A549 (cell line): ENCODE measurements around the gene MUC2. TPM values are rescaled to one million over a fixed set of nuclear protein-coding genes. Genes with fewer than 3 reads are reported as not detected.
A peak's percentile ranks its signal among the peaks of the same experiment; 100 is the strongest.

Experiments
- ATAC-seq, 2 experiments: fragments of 200-7000 bp in 1 of 2; fragments of >200 bp in 1 of 2; cut with Nextera tagmentation in 1 of 2; cut with Tn5 transposase in 1 of 2; 3 replicates each; pipeline versions ENCODE4 v1.8.0 to v1.9.1; 2018 to 2020; ENCODE audit warnings: mild to moderate bottlenecking in 1 of 2, moderate library complexity in 1 of 2
- CTCF ChIA-PET: fragments of 300-600 bp; sonication (Branson Sonifier 250); formaldehyde crosslinking; extraction: SDS; loops from one replicate; lab custom pipeline; 2021; ENCODE audit warnings: antibody characterized with exemption, inconsistent platforms; lab: Yijun Ruan, JAX
- POLR2A ChIA-PET: fragments of 350-600 bp; formaldehyde crosslinking; extraction: SDS; loops from one replicate; lab custom pipeline; 2021; ENCODE audit warnings: antibody characterized with exemption, inconsistent platforms; lab: Yijun Ruan, JAX
- DNase-seq, 2 experiments: peaks; one replicate each; pipeline versions ENCODE4 v3.0.0 to v3.0.0-alpha.2; 2011 to 2016; ENCODE audit warnings: low read depth in 1 of 2, low spot score in 1 of 2
- FAIRE-seq: peaks from 2 replicates; lab custom pipeline; 2011; peaks lifted over from hg19 to GRCh38; lab: Jason Lieb, UNC
- H3K27ac ChIP-seq, 2 experiments: fragments of >200 bp; sonication (Bioruptor Twin); formaldehyde crosslinking; 3 replicates each; pipeline ENCODE4 v1.5.1; 2016 to 2017
- H3K4me1 ChIP-seq: fragments of >200 bp; sonication (Bioruptor Twin); formaldehyde crosslinking; 3 replicates; pipeline ENCODE4 v1.6.1; 2016
- H3K4me2 ChIP-seq: fragments of >200 bp; sonication (Bioruptor Twin); formaldehyde crosslinking; 3 replicates; pipeline ENCODE4 v1.6.1; 2016
- H3K4me3 ChIP-seq: fragments of >200 bp; sonication (Bioruptor Twin); formaldehyde crosslinking; 3 replicates; pipeline ENCODE4 v1.5.1; 2016
- H3K9me3 ChIP-seq: fragments of >200 bp; sonication (Bioruptor Twin); formaldehyde crosslinking; 3 replicates; pipeline ENCODE4 v1.6.1; 2016
- CBX8 ChIP-seq: fragments of 200-600 bp; sonication (generic); IDR thresholded peaks from 2 replicates; pipeline ENCODE4 v1.6.1; 2016
- CEBPB ChIP-seq, 2 experiments: fragments of >200 bp in 1 of 2; sonication (Bioruptor Twin) in 1 of 2; formaldehyde crosslinking in 1 of 2; IDR thresholded peaks; 2 replicates each; pipeline ENCODE4 v1.6.1; 2012 to 2016
- CHD4 ChIP-seq: fragments of 200-600 bp; sonication (generic); IDR thresholded peaks from 2 replicates; pipeline ENCODE4 v1.6.1; 2016; ENCODE audit warnings: antibody characterized with exemption, mild to moderate bottlenecking, borderline replicate concordance
- CTCF ChIP-seq: fragments of >200 bp; sonication (Bioruptor Twin); formaldehyde crosslinking; IDR thresholded peaks from 3 replicates; pipeline ENCODE4 v1.5.1; 2016
- EP300 ChIP-seq, 2 experiments: fragments of >200 bp; sonication (Bioruptor Twin); formaldehyde crosslinking; IDR thresholded peaks; 2 replicates in 1 of 2; 3 replicates in 1 of 2; pipeline ENCODE4 v1.6.1; 2016 to 2017
- FOSL2 ChIP-seq, 2 experiments: fragments of 450-650 bp in 1 of 2; fragments of >200 bp in 1 of 2; sonication (Bioruptor Twin) in 1 of 2; formaldehyde crosslinking; IDR thresholded peaks; 2 replicates each; pipeline versions ENCODE4 v1.5.0 to v1.6.1; 2016 to 2020; ENCODE audit warnings: mild to moderate bottlenecking in 1 of 2, moderate library complexity in 1 of 2
- GATA3 ChIP-seq: IDR thresholded peaks from 2 replicates; pipeline ENCODE4 v1.6.1; 2012; ENCODE audit warnings: borderline replicate concordance
- HES2 ChIP-seq: fragments of >200 bp; sonication (Bioruptor Twin); formaldehyde crosslinking; IDR thresholded peaks from 2 replicates; pipeline ENCODE4 v1.6.1; 2016
- HEYL ChIP-seq: fragments of 250-450 bp; sonication (Bioruptor Pico); IDR thresholded peaks from 2 replicates; pipeline ENCODE4 v1.8.0; 2021; ENCODE audit warnings: mild to moderate bottlenecking, moderate library complexity
- HOXA7 ChIP-seq: fragments of 250-450 bp; sonication (Bioruptor Pico); IDR thresholded peaks from 2 replicates; pipeline ENCODE4 v1.5.0; 2020; ENCODE audit warnings: mild to moderate bottlenecking, moderate library complexity
- HOXB5 ChIP-seq: fragments of 250-450 bp; sonication (Bioruptor Pico); IDR thresholded peaks from 2 replicates; pipeline ENCODE4 v1.5.0; 2020; ENCODE audit warnings: mild to moderate bottlenecking, moderate library complexity
- KDM1A ChIP-seq: fragments of 200-600 bp; sonication (generic); IDR thresholded peaks from 2 replicates; pipeline ENCODE4 v1.6.1; 2016; ENCODE audit warnings: low read depth, mild to moderate bottlenecking
- KDM5A ChIP-seq: fragments of 200-600 bp; sonication (generic); IDR thresholded peaks from 2 replicates; pipeline ENCODE4 v1.6.1; 2016; ENCODE audit warnings: antibody characterized with exemption, mild to moderate bottlenecking
- MAFK ChIP-seq: fragments of 450-650 bp; IDR thresholded peaks from 2 replicates; pipeline ENCODE4 v1.6.1; 2014; ENCODE audit not compliant: partially characterized antibody
- MAZ ChIP-seq: fragments of 150-350 bp; IDR thresholded peaks from 2 replicates; pipeline ENCODE4 v1.6.1; 2014; ENCODE audit warnings: antibody characterized with exemption, low read depth, low read length, borderline replicate concordance
- MYC ChIP-seq: IDR thresholded peaks from 2 replicates; pipeline ENCODE4 v1.6.1; 2012; ENCODE audit warnings: mild to moderate bottlenecking, inconsistent platforms, low read length, improper control_type of control experiment, borderline replicate concordance
- NFE2L2 ChIP-seq: fragments of 150-350 bp; conservative IDR thresholded peaks from 2 replicates; pipeline ENCODE4 v1.6.1; 2014; ENCODE audit warnings: low read length
- POLR2A ChIP-seq: IDR thresholded peaks from 2 replicates; pipeline ENCODE4 v1.6.1; 2012; ENCODE audit warnings: mild to moderate bottlenecking, low read length
- POLR2AphosphoS2 ChIP-seq: conservative IDR thresholded peaks from 2 replicates; pipeline ENCODE4 v1.6.1; 2012; ENCODE audit warnings: low read length, improper control_type of control experiment, inconsistent platforms
- RARB ChIP-seq: fragments of 250-450 bp; sonication (Bioruptor Pico); IDR thresholded peaks from 2 replicates; pipeline ENCODE4 v1.8.0; 2021; ENCODE audit warnings: mild to moderate bottlenecking, moderate library complexity
- RNF2 ChIP-seq: fragments of 200-600 bp; sonication (generic); IDR thresholded peaks from 2 replicates; pipeline ENCODE4 v1.6.1; 2016; ENCODE audit warnings: low read depth, mild to moderate bottlenecking, antibody characterized with exemption, moderate library complexity, borderline replicate concordance
- SMC3 ChIP-seq: fragments of >200 bp; sonication (Bioruptor Twin); formaldehyde crosslinking; IDR thresholded peaks from 3 replicates; pipeline ENCODE4 v1.6.1; 2018; ENCODE audit warnings: inconsistent platforms
- SREBF2 ChIP-seq: fragments of 450-650 bp; IDR thresholded peaks from 2 replicates; pipeline ENCODE4 v1.6.1; 2014; ENCODE audit warnings: mild to moderate bottlenecking, moderate library complexity
- TFCP2L1 ChIP-seq: fragments of 250-450 bp; sonication (Bioruptor Pico); IDR thresholded peaks from 2 replicates; pipeline ENCODE4 v1.5.0; 2021; ENCODE audit warnings: mild to moderate bottlenecking
- ZC3H11A ChIP-seq: fragments of 450-650 bp; IDR thresholded peaks from 2 replicates; pipeline ENCODE4 v1.6.1; 2014; ENCODE audit warnings: antibody characterized with exemption, mild to moderate bottlenecking
- ZNF302 ChIP-seq: fragments of 250-450 bp; sonication (Bioruptor Pico); IDR thresholded peaks from 2 replicates; pipeline ENCODE4 v1.9.0; 2021; ENCODE audit warnings: inconsistent platforms, mild to moderate bottlenecking, moderate library complexity
- ZSCAN20 ChIP-seq: fragments of 250-450 bp; sonication (Bioruptor Pico); IDR thresholded peaks from 2 replicates; pipeline ENCODE4 v1.8.0; 2022; ENCODE audit warnings: mild to moderate bottlenecking, moderate library complexity
- WGBS: methylation state at CpG from one replicate; pipeline ENCODE4 v1.1.6; 2017; ENCODE audit errors: missing lambda C conversion rate; 5-methylcytosine and 5-hydroxymethylcytosine counted together
- polyA plus RNA-seq, 4 experiments: library from polyadenylated mRNA; depleted of rRNA in 3 of 4; stranded (reverse); fragments of >200 nt; fragmentation: RNase III in 1 of 4; extraction: RNeasy Plus Mini Kit Qiagen cat#74134 plus additional on column Dnase treatment in 1 of 4; gene quantifications; 2 replicates in 3 of 4; 3 replicates in 1 of 4; pipeline ENCODE4 v1.2.3, GENCODE V29; 2011 to 2017
- TF ChIP-seq, protein P1 (sequence below): fragments of 200-600 bp; sonication (generic); IDR thresholded peaks from 2 replicates; pipeline ENCODE4 v1.6.1; 2016; ENCODE audit warnings: antibody characterized with exemption, mild to moderate bottlenecking, moderate library complexity
- TF ChIP-seq, protein P2 (sequence below): fragments of >200 bp; sonication (Bioruptor Twin); formaldehyde crosslinking; IDR thresholded peaks from 3 replicates; pipeline ENCODE4 v1.6.1; 2016

MUC2 gene
- polyA plus RNA-seq, 2 of the 4 experiments (the other 2 are of a cell fraction), result 0.01 to 0.03 TPM

- ATAC-seq (peak in 1 of 2 experiments; percentile 17; a peak in 2 of 6 replicates), FAIRE-seq (no peak), DNase-seq (no peak)
- no peak for TF ChIP-seq MAFK
- no peak for TF ChIP-seq HEYL
- TF ChIP-seq KDM1A, result no peak
- no peak for TF ChIP-seq ZSCAN20 (CRISPR knock-in tag)
- TF ChIP-seq HOXB5 (CRISPR knock-in tag), result no peak
- no peak for TF ChIP-seq ZC3H11A
- TF ChIP-seq POLR2AphosphoS2, result no peak
- TF ChIP-seq, protein P1, sequence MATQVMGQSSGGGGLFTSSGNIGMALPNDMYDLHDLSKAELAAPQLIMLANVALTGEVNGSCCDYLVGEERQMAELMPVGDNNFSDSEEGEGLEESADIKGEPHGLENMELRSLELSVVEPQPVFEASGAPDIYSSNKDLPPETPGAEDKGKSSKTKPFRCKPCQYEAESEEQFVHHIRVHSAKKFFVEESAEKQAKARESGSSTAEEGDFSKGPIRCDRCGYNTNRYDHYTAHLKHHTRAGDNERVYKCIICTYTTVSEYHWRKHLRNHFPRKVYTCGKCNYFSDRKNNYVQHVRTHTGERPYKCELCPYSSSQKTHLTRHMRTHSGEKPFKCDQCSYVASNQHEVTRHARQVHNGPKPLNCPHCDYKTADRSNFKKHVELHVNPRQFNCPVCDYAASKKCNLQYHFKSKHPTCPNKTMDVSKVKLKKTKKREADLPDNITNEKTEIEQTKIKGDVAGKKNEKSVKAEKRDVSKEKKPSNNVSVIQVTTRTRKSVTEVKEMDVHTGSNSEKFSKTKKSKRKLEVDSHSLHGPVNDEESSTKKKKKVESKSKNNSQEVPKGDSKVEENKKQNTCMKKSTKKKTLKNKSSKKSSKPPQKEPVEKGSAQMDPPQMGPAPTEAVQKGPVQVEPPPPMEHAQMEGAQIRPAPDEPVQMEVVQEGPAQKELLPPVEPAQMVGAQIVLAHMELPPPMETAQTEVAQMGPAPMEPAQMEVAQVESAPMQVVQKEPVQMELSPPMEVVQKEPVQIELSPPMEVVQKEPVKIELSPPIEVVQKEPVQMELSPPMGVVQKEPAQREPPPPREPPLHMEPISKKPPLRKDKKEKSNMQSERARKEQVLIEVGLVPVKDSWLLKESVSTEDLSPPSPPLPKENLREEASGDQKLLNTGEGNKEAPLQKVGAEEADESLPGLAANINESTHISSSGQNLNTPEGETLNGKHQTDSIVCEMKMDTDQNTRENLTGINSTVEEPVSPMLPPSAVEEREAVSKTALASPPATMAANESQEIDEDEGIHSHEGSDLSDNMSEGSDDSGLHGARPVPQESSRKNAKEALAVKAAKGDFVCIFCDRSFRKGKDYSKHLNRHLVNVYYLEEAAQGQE, result no peak
- TF ChIP-seq, protein P2, sequence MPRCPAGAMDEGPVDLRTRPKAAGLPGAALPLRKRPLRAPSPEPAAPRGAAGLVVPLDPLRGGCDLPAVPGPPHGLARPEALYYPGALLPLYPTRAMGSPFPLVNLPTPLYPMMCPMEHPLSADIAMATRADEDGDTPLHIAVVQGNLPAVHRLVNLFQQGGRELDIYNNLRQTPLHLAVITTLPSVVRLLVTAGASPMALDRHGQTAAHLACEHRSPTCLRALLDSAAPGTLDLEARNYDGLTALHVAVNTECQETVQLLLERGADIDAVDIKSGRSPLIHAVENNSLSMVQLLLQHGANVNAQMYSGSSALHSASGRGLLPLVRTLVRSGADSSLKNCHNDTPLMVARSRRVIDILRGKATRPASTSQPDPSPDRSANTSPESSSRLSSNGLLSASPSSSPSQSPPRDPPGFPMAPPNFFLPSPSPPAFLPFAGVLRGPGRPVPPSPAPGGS, result no peak
- no peak for TF ChIP-seq EP300 (IDR thresholded peaks at IDR 0.05)
- no peak for TF ChIP-seq CBX8
- no peak for TF ChIP-seq RARB (CRISPR knock-in tag)
- no peak for TF ChIP-seq FOSL2 (IDR thresholded peaks at IDR 0.05)
- TF ChIP-seq FOSL2 (CRISPR knock-in tag; IDR thresholded peaks at IDR 0.05), result no peak
- no peak for TF ChIP-seq RNF2
- no peak for TF ChIP-seq SREBF2
- H3K4me1 ChIP-seq, result 0 out of 3 replicates have a peak, but pooled peaks cover 5% of the 10 kb centered on the region
- no peaks in the 10 kb centered on the region for H3K9me3 ChIP-seq
- peak overlapping the region in 1 of 2 experiments; percentile 46; a peak in 3 of 6 replicates for H3K27ac ChIP-seq
- ChIA-PET CTCF (interaction anchor here (0.5 to 3.5 kb wide), 9 partner anchors 9 to 403 kb away, joined by 3 to 29 read pairs (median 5); no protein-coding TSS in a partner anchor), POLR2A (no interaction called here)
- 82% methylated on average over 7 of the region's 14 CpGs for WGBS
- no peak overlapping the region for H3K4me3 ChIP-seq
- H3K4me2 ChIP-seq, result no peak overlapping the region
These were observed 37.9 kb downstream of the MUC2 start for GRCh38 chr11:1112351-1113191.

DNA sequence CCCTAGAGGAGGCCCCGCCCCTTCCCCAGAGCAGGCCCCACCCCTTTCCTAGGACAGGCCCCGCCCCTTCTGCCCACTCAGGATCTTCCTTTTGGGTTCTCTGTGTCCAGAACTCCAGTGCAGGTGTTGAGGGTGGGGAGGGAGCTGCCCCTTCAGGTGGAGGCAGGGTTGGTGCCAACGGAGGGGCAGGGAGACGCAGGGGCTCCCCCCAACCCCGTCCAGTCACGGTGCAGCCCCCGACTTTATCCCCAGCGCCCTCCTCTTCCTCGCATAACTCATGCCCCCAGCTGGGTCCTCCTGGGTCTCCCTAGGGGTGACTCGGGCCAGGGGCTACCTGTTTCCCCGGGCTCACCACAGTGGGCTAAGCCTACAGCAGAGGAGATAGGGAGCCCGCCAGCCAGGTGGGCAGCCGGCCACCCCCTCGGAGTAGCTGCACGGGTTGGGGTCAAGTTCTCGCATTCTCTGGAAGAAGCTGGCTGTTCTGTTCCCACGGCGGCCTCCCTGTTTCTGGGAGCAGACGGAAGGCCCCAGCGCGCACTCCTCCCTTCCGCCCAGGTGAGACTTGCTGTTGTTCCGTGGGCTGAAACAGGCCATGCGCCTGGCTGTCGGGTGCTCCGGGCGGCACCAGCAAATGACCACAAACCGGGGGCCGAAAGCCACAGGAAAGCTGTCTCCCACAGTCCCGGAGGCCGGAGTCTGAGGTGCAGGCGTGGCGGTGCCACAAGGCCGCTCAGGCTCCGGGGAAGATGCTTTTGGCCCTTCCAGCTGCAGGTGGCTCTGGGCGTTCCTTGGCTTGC, 38.9 kb downstream of the MUC2 start:
- DNase-seq (no peak), FAIRE-seq (no peak), ATAC-seq (peak; percentile 28 to 34; a peak in 4 of 6 replicates)
- TF ChIP-seq MAFK (no peak), SMC3 (no peak), KDM1A (no peak), MYC (no peak), KDM5A (no peak), NFE2L2 (no peak), CBX8 (no peak), CEBPB (IDR thresholded peaks at IDR 0.05) (no peak), MAZ (no peak), POLR2A (no peak), ZNF302 (CRISPR knock-in tag) (no peak), HOXA7 (CRISPR knock-in tag) (no peak), CHD4 (no peak), GATA3 (no peak), FOSL2 (IDR thresholded peaks at IDR 0.05) (no peak), FOSL2 (CRISPR knock-in tag; IDR thresholded peaks at IDR 0.05) (no peak), TFCP2L1 (no peak), HES2 (no peak), HEYL (no peak), POLR2AphosphoS2 (no peak), CTCF (no peak)
- Histone ChIP-seq H3K4me1 (0 out of 3 replicates have a peak, but pooled peaks cover 5% of the 10 kb centered on the region), H3K4me3 (no peak overlapping the region), H3K9me3 (no peaks in the 10 kb centered on the region), H3K4me2 (no peak overlapping the region), H3K27ac (peak overlapping the region; percentile 2 to 41; a peak in 4 of 6 replicates)
- 93% methylated on average over 33 of the region's 36 CpGs for WGBS
- ChIA-PET POLR2A (interaction anchor here (0.7 kb wide), 1 partner anchor 140 kb away, joined by 3 read pairs; no protein-coding TSS in a partner anchor), CTCF (interaction anchor here (0.8 to 3.5 kb wide), 27 partner anchors 10 to 461 kb away, joined by 3 to 29 read pairs (median 5); no protein-coding TSS in a partner anchor)
